SJCRH30 (cell line): Measurements from ENCODE around the gene S100A13. TPM values are rescaled to one million over a fixed set of nuclear protein-coding genes. Genes with fewer than 3 reads are reported as not detected.
A peak's percentile ranks its signal among the peaks of the same experiment; 100 is the strongest.

Experiments
- DNase-seq, 2 experiments: peaks; one replicate each; pipeline ENCODE4 v3.0.0-alpha.2; 2015 to 2020
- H3K27ac ChIP-seq: fragments of 250-450 bp; sonication (Bioruptor Pico); 2 replicates; pipeline ENCODE4 v1.5.1; 2020; ENCODE audit warnings: mild to moderate bottlenecking, moderate library complexity
- H3K27me3 ChIP-seq: fragments of 250-450 bp; sonication (Bioruptor Pico); 2 replicates; pipeline ENCODE4 v1.5.1; 2020; ENCODE audit warnings: mild to moderate bottlenecking, moderate library complexity
- H3K36me3 ChIP-seq: fragments of 250-450 bp; sonication (Bioruptor Pico); 2 replicates; pipeline ENCODE4 v1.5.1; 2020; ENCODE audit warnings: mild to moderate bottlenecking, moderate library complexity
- H3K4me1 ChIP-seq: fragments of 250-450 bp; sonication (Bioruptor Pico); 2 replicates; pipeline ENCODE4 v1.5.1; 2020; ENCODE audit warnings: mild to moderate bottlenecking, moderate library complexity
- H3K4me3 ChIP-seq: fragments of 250-450 bp; sonication (Bioruptor Pico); 2 replicates; pipeline ENCODE4 v1.5.1; 2020; ENCODE audit warnings: mild to moderate bottlenecking, moderate library complexity
- H3K9me3 ChIP-seq: fragments of 250-450 bp; sonication (Bioruptor Pico); replicated peaks from 2 replicates; pipeline ENCODE4 v1.5.1; 2020; ENCODE audit warnings: mild to moderate bottlenecking, moderate library complexity
- total RNA-seq: library from RNA; depleted of rRNA; stranded (reverse); fragments of >200 nt; shearing (Covaris generic); gene quantifications from 2 replicates; pipeline ENCODE4 v1.2.3, GENCODE V29; 2014

The S100A13 gene
- total RNA-seq, 1 experiment from 2014 or later = 100 TPM

DNA sequence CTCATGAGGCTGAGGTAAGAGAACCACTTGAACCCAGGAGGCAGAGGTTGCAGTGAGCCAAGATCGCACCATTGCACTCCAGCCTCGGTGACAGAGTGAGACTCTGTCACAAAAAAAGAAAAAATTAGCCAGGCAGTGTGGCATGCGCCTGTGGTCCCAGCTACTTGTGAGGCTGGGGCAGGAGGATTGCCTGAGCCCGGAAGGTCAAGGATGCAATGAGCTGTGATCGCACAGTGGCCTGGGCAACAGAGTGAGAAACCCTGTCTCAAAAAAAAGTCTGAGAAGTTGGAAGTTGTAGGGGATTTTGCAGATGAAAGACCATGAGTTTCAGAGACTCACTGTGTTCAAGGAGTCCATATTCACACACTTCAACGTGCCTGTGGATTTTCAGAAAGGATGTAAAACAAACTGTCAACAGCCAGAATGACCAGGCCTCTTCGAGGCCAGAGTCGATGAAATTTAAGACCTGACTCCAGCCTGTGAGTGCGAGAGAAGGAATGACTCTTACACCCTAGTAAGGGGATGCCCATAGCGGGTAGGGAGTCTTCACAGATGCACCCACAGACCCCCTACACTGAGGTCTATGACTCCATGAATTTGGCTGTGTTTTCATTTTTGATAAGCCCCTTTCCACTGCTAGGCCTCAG, 2.2 kb downstream of the S100A13 start:
- Histone ChIP-seq H3K36me3 (peaks cover 19% of the 10 kb centered on the region; the same call in 1 of the 2 replicates), H3K4me3 (no peak overlapping the region)
- no peak for DNase-seq

DNA sequence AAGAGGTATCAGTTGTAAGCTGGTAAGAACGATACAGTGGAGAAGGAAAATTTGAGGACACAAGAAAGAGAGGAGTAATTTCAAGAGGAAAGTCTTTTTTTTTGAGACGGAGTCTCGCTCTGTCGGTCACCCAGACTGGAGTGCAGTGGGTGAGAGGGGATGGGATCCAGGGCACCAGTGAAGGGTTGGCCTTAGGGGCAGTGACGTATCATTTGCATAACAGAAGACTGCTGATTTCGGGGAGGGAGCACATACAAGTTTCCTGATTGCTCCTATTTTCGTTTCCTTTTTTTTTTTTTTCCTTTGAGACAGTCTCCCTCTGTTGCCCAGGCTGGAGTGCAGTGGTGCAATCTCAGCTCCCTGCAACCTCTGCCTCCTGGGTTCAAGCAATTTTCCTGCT, 4.2 kb downstream of the S100A13 start:
- DNase-seq = no peak
- no peak overlapping the region for H3K4me3 ChIP-seq
- H3K27me3 ChIP-seq = no peaks in the 10 kb centered on the region
- peaks cover 10% of the 10 kb centered on the region for H3K4me1 ChIP-seq
- H3K27ac ChIP-seq = no peak overlapping the region
- peaks cover 28% of the 10 kb centered on the region for H3K36me3 ChIP-seq
- H3K9me3 ChIP-seq = no peaks in the 10 kb centered on the region

More for the DNA sequence above, 2.2 kb downstream of the S100A13 start:
- Histone ChIP-seq H3K27me3 (no peaks in the 10 kb centered on the region), H3K4me1 (peaks cover 10% of the 10 kb centered on the region), H3K9me3 (no peaks in the 10 kb centered on the region), H3K27ac (no peak overlapping the region)

DNA sequence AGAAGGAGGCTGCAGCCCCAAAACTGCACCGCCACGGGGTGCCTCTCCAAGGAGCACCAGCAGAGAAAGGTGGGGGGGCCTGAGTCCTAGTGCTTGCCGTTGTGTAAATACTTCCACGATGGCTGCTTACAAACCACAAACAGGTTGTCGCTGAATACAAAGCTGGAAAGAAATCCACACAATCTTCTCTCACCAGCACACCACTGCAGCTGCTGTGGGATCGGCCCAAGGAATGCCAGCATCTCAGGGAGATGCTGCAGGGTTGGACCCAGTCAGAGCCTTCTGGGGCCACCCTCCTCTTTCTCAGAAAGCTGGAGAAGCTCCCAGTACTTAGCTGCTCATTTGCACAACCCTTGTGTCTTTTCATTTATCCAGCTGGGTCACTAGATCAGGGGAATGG, 8.1 kb downstream of the S100A13 start:
- 0 out of 2 replicates have a peak, but pooled peaks cover 4% of the 10 kb centered on the region for H3K4me1 ChIP-seq
- DNase-seq = no peak
- H3K27ac ChIP-seq = no peak overlapping the region
- no peaks in the 10 kb centered on the region for H3K27me3 ChIP-seq
- no peaks in the 10 kb centered on the region for H3K9me3 ChIP-seq
- H3K36me3 ChIP-seq = peaks cover 22% of the 10 kb centered on the region
- H3K4me3 ChIP-seq = no peak overlapping the region

DNA sequence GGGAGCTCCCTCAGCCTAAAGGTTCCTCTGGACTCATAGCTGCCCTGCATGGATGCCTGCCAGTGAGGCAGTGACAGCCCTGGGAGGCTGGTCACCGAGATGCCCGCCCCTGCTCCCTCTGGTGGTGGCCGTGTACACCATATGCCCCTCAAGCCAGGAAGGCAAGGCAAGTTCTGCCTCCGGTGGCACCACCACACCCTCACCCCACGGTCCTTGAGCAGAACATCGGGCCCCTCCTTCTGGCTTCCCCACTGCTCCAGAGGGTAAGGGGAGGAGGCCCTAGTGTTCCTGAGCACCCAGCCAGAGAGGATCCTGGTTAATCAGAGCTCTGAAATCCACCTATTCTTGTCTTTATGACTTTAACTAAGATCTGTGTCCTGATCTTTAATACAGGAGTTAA, 9.6 kb downstream of the S100A13 start:
- Histone ChIP-seq H3K4me1 (0 out of 2 replicates have a peak, but pooled peaks cover 4% of the 10 kb centered on the region), H3K27ac (no peak overlapping the region), H3K36me3 (peaks cover 19% of the 10 kb centered on the region), H3K9me3 (no peaks in the 10 kb centered on the region), H3K4me3 (no peak overlapping the region), H3K27me3 (no peaks in the 10 kb centered on the region)
- DNase-seq = peak; percentile 70 to 71

DNA sequence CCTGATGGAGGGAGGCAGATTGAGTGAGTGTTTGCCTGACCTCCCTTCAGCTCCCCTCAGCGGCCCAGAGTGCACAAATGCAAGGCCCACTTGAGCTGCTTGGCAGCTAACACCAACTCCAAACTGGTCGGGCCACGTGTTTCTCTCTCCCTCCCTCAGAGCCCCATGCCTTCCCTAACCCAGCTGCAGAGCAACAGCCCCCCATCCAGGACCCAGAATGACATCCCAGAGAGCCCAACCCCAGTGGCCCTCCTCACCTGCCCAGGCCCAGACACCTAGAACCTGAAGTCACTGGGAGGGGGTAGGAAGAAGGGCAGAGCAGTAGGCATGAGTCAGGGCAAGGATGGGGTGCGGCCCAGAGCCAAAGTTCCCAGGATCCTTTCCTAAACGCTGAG, 10.4 kb downstream of the S100A13 start:
- Histone ChIP-seq H3K36me3 (peaks cover 14% of the 10 kb centered on the region), H3K27ac (no peak overlapping the region), H3K4me1 (peaks cover 4% of the 10 kb centered on the region; the same call in 1 of the 2 replicates), H3K27me3 (no peaks in the 10 kb centered on the region), H3K4me3 (no peak overlapping the region), H3K9me3 (no peaks in the 10 kb centered on the region)
- DNase-seq = no peak

DNA sequence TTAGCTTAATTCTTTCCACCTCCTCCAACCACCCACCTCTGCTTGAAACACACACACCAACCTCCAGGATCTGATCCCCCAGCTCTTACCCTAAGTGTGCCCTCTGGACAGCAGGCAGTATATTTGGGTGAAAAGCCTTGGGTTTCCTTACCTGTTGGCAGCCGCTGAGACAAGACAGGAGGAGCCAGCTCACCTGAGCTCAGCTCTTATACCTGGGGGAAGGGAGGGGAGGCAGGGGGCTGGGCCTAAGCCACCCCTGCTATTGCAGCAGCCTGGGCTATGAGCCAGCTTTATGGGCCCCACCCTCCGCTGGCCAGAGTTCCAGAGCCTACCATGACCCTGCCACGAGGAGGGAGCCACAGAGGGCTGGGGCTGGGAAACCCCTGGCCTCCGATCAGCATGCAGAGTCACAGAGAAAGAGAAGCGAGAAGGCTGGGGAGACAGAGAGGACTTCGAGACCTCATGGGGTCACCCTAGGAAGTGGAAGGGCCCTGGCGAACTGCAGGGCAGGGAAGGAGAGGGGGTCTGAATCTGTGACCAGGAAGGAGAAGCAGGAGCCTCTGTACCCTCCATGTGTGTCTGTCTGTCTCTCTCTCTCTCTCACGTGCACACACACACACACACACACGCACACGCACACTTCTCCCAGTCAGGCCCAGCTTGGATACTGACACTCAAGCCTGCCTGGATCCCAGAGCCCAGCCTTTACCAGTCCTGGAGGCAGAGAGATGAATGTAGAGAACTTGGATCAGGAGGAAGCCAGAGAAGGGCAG, 11.0 kb downstream of the S100A13 start, which contains the start of gene S100A14:
Gene S100A14, minus strand, starts transcription at position 182 of the 773 bp plus-strand sequence. CDS start 467 bp downstream, outside the sequence.
- DNase-seq = no peak
- Histone ChIP-seq H3K4me3 (no peak within 1 kb of the TSS), H3K27ac (no peak within 1 kb of the TSS), H3K36me3 (peaks cover 14% of the 10 kb centered on the region), H3K9me3 (no peaks in the 10 kb centered on the region), H3K27me3 (no peaks in the 10 kb centered on the region), H3K4me1 (peaks cover 7% of the 10 kb centered on the region; the same call in 1 of the 2 replicates)

DNA sequence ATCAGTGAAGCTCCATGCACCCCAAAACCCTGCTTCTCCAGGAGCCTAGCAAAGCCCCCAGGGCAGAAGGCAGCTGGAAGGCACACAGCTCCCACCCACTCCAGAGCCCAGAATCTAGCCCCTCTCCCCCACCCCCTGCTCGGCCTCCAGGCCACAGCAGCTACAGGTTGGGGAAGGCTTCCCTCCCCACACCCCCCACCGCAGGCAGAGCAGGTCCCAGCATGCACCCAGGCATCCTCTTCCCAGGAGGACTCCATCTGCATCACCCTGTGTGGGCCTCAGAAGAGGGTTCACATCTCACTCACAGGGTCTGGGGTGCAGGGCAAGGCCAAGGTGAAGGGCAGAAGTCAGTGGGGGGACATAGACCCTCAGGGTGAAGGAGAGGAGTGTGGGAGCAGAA, 11.9 kb downstream of the S100A13 start:
- Histone ChIP-seq H3K4me1 (peaks cover 8% of the 10 kb centered on the region; the same call in 1 of the 2 replicates), H3K4me3 (no peak overlapping the region), H3K9me3 (no peaks in the 10 kb centered on the region), H3K36me3 (peaks cover 12% of the 10 kb centered on the region), H3K27me3 (no peaks in the 10 kb centered on the region), H3K27ac (no peak overlapping the region)
- no peak for DNase-seq

DNA sequence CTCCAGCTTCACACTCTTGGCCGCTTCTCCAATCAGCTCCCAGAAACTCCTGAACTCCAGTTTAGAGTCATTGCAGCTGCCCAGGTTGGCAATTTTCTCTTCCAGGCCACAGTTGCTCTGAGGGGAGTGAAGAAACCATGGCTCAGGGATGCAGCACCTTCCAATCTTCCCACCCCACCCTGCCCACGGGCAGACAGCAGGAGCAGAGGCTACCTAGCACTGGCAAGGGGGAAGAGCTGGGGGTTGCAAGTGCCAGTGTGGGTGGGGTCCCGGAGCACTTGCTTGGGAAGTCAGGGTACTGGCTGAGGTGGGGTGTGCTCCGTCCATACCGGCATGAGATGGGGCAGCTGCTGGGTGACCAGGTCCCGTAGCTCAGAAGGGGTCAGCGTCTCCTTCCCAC, 12.4 kb downstream of the S100A13 start:
- Histone ChIP-seq H3K4me1 (peaks cover 8% of the 10 kb centered on the region), H3K27me3 (no peaks in the 10 kb centered on the region), H3K27ac (no peak overlapping the region), H3K36me3 (peaks cover 7% of the 10 kb centered on the region), H3K9me3 (no peaks in the 10 kb centered on the region), H3K4me3 (no peak overlapping the region)
- no peak for DNase-seq

DNA sequence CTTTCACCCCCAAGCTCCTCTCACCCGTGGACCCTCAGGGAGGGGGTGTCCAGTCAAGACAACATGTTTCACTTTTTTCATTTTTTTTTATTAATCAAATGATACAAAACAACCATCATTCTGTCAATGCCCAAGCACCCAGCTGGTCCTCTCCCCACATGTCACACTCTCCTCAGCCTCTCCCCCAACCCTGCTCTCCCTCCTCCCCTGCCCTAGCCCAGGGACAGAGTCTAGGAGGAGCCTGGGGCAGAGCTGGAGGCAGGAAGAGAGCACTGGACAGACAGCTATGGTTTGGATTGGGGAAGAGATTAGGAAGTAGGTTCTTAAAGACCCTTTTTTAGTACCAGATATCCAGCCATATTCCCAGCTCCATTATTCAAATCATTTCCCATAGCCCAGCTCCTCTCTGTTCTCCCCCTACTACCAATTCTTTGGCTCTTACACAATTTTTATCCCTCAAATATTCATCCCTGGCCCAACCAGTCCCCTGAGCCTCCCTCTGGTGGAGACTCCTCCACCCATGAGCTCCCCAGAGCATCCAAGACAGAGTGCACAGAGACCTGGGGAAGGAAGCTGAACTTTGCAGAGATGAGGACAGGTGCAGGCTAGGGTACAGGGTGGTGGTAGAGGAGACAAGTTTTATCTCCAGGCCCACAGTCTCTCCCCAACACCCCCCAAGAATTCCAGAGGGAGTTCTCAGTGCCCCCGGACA, 13.0 kb downstream of the S100A13 start:
- Histone ChIP-seq H3K27ac (no peak overlapping the region), H3K4me3 (no peak overlapping the region), H3K4me1 (peaks cover 13% of the 10 kb centered on the region), H3K9me3 (no peaks in the 10 kb centered on the region), H3K36me3 (peaks cover 2% of the 10 kb centered on the region), H3K27me3 (no peaks in the 10 kb centered on the region)
- DNase-seq = no peak

DNA sequence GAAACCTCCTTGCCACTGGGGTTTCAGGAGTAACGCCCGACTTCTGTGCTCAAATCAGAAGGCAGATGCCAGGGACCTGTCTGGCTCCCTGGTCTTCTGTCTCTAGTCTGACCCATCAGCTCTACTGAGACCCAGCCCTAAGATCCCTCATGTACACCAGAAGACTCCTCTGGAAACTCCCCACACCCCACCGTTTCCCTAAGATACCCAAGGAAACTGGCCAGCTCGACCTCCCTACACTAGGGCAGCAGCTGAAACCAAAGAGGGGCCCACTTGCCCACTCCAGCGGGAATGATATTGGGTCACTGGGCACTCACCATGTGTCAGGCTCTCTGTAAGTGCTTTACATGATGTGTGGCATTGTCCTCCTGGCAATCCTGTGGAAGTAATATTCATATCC, 13.9 kb downstream of the S100A13 start:
- peak overlapping the region; percentile 59 for H3K4me3 ChIP-seq
- H3K9me3 ChIP-seq = no peaks in the 10 kb centered on the region
- no peaks in the 10 kb centered on the region for H3K36me3 ChIP-seq
- no peak overlapping the region for H3K27ac ChIP-seq
- H3K27me3 ChIP-seq = no peaks in the 10 kb centered on the region
- H3K4me1 ChIP-seq = peaks cover 22% of the 10 kb centered on the region
- DNase-seq = no peak

DNA sequence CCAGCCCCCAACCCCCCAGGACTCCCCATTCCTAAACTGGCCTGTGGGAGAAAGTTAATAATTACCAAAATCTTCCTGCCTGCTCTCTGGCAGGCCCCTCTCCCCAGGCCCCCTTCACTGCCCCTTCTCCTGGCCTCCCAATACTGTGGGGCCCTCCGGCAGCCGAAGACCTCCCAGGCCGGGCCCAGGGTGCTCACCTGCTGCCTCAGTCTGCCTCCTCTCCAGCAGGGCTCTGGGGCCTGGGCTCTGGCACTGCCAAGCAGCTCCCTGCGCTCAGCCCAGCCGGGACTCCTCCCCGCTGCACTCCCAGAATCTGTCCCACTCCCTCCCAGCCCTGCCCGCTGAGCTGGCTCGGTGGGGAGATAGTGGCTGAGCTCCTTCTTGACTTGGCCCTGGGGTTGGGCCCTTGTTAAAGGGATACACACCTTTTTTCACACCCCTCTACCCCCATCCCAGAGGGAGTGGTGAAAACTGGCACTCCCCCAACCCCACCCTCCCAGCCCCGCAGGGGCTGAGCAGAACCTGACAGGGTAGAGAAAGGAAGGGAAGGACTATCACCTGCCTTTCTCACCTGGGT, 14.5 kb downstream of the S100A13 start, which contains the start of gene S100A16:
Gene S100A16, minus strand, starts transcription at position 383 of the 577 bp plus-strand sequence. CDS start 4,986 bp downstream, outside the sequence.
- Histone ChIP-seq H3K27me3 (no peaks in the 10 kb centered on the region), H3K4me1 (peaks cover 28% of the 10 kb centered on the region), H3K4me3 (peak within 1 kb of the TSS; percentile 59), H3K27ac (peak within 1 kb of the TSS; percentile 39), H3K36me3 (no peaks in the 10 kb centered on the region), H3K9me3 (no peaks in the 10 kb centered on the region)
- peak; percentile 50 to 58 for DNase-seq

DNA sequence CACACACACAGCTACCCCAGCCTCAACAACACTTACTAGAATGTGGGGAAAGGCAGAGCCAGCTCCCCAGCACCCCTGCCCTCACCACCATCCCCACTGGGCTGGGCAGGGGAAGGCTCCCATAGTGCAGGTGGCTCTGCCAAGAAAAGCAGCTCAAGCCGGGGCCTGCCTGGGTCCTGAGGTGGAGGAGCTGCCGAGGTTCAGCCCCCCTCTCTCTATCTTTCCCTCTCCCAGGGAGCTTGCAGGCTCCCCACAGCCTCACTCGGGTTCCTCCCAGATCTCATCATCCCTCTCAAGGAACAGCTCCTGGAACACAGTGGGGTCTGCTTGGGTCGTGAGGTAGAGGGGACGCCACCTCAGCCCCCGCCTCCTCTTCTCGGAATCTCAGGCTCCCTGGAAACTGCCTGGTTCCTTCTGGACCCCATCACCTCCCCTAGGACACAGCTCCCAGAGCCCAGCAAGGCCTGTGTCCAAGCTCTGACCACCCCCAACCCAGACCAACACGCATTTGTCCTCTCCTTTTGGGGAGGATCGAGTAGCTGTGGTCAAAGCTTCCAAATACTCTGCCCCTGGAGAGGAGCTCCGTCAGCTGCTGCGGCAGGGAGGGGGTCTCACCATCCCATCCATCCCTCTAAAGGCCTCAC, 15.1 kb downstream of the S100A13 start:
- Histone ChIP-seq H3K27ac (peak overlapping the region; percentile 39), H3K4me3 (peak overlapping the region; percentile 59), H3K36me3 (no peaks in the 10 kb centered on the region), H3K9me3 (no peaks in the 10 kb centered on the region), H3K27me3 (no peaks in the 10 kb centered on the region), H3K4me1 (peaks cover 34% of the 10 kb centered on the region)
- no peak for DNase-seq

DNA sequence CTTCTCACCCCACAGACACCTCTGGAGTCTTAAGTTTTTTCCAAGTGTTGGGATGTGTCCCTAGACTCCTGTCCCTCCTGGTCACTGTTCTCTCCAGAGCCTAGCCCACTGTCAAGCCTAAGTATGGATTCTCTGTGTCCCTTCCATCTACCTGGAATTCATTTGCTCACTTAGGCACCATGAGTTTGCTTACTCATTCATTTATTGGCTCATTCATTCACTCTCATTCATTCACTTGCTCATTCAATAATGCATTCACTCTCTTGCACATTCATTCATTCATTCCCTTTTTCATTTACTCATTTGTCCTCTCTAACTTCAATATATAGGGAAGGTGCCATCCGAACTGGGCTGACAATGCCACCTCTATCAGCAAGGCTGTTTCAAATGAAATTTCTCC, 15.9 kb downstream of the S100A13 start:
- Histone ChIP-seq H3K27ac (no peak overlapping the region), H3K4me1 (peaks cover 37% of the 10 kb centered on the region), H3K36me3 (no peaks in the 10 kb centered on the region), H3K27me3 (no peaks in the 10 kb centered on the region), H3K9me3 (no peaks in the 10 kb centered on the region), H3K4me3 (no peak overlapping the region)
- DNase-seq = no peak

DNA sequence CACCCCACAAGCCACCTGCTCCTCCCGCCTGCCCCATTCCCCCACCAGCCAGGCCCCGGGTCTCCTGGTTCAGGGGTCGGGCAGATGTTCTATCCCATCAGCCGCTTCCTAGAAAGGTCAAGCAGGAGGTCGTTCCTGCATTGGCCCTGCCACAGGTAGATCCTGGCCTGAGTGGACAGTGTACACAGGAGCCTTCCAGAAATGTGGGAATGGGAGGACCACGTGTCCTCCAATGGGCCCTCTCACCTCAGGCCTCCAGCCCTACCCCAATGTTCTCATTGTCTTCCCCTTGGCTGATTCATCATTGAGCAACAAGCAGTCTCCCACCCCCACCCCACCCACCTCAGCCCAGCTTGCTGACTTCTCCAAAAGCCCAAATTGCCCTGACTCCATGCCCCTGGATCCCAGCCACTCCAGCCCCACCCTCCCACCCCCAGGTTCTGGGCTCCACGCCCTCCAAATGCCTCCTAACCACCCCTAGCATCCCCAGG, 16.4 kb downstream of the S100A13 start:
- no peak for DNase-seq
- Histone ChIP-seq H3K9me3 (no peaks in the 10 kb centered on the region), H3K27me3 (no peaks in the 10 kb centered on the region), H3K4me1 (peaks cover 36% of the 10 kb centered on the region), H3K36me3 (no peaks in the 10 kb centered on the region), H3K27ac (no peak overlapping the region), H3K4me3 (no peak overlapping the region)
